ENCODE results near the gene AGBL5.

- TF ChIP-seq CTCF (IDR thresholded peaks at IDR 0.05 in 2 of 3, conservative IDR thresholded peaks at IDR 0.05 in 1 of 3; ENCODE audit: borderline replicate concordance in 1 of 3, insufficient read depth in 1 of 3, low read depth in 2 of 3, low read length in 2 of 3) (no peak), POLR2A (IDR thresholded peaks at IDR 0.05; ENCODE audit: borderline replicate concordance, extremely low read depth, insufficient read depth, insufficient read length) (no peak), TCF7L2 (IDR thresholded peaks at IDR 0.05; ENCODE audit: borderline replicate concordance, extremely low read depth, insufficient read depth, insufficient read length) (no peak), POLR2AphosphoS5 (IDR thresholded peaks at IDR 0.05; ENCODE audit: low read depth, low read length) (no peak), ZNF274 (IDR thresholded peaks at IDR 0.05; ENCODE audit: low read depth, low read length) (no peak), EZH2 (IDR thresholded peaks at IDR 0.05) (no peak), YY1 (IDR thresholded peaks at IDR 0.05; ENCODE audit: extremely low read depth, insufficient replicate concordance, low read depth, low read length) (no peak), CEBPB (IDR thresholded peaks at IDR 0.05; ENCODE audit: low read depth) (no peak), SIN3A (IDR thresholded peaks at IDR 0.05; ENCODE audit: low read depth) (no peak), ATF3 (IDR thresholded peaks at IDR 0.05) (no peak), REST (IDR thresholded peaks at IDR 0.05; ENCODE audit: low read depth) (no peak), RAD21 (IDR thresholded peaks at IDR 0.05; ENCODE audit: low read depth) (no peak)
Measured at GRCh38 chr2:27089111-27089954, 37.9 kb downstream of the AGBL5 start.

All from HCT116 (cell line).